K562 (cell line): ENCODE measurements around the gene LIPE. TPM values are rescaled to one million over a fixed set of nuclear protein-coding genes. Genes with fewer than 3 reads are reported as not detected.

Experiments used
- BHLHE40 ChIP-seq: IDR thresholded peaks from 2 replicates; pipeline ENCODE4 v1.6.1; 2011; ENCODE audit warnings: low read length, improper control_type of control experiment
- BMI1 ChIP-seq: fragments of 150-350 bp; IDR thresholded peaks from 2 replicates; pipeline ENCODE4 v1.6.1; 2014; ENCODE audit warnings: low read length
- JUND ChIP-seq, 2 experiments: IDR thresholded peaks; 2 replicates in 1 of 2; 3 replicates in 1 of 2; pipeline ENCODE4 v1.6.1; 2011; ENCODE audit warnings: borderline replicate concordance in 2 of 2, low read depth in 2 of 2, low read length in 2 of 2, improper control_type of control experiment in 1 of 2, missing biosample characterization in 1 of 2, missing genetic modification characterization in 1 of 2, missing genetic modification reagents in 1 of 2
- MBD2 ChIP-seq: sonication (generic); IDR thresholded peaks from 2 replicates; pipeline ENCODE4 v1.6.1; 2016; ENCODE audit warnings: low read depth, borderline replicate concordance
- POLR3A ChIP-seq: IDR thresholded peaks from 2 replicates; pipeline ENCODE4 v1.6.1; 2011; ENCODE audit warnings: borderline replicate concordance, mild to moderate bottlenecking, moderate library complexity; ENCODE audit not compliant: insufficient read length, insufficient read depth; ENCODE audit errors: extremely low read depth
- TCF7 ChIP-seq: sonication (generic); IDR thresholded peaks from 2 replicates; pipeline ENCODE4 v1.6.1; 2016; ENCODE audit warnings: antibody characterized with exemption, borderline replicate concordance
- polyA plus RNA-seq, 8 experiments: library from polyadenylated mRNA; depleted of rRNA in 4 of 8; stranded (reverse) in 5 of 8; unstranded in 3 of 8; fragments of >200 nt; fragmentation: Nextera tagmentation in 2 of 8; fragmentation: Illumina TruSeq in 1 of 8; extraction: Ambion mirVana in 2 of 8; extraction: Trizol in 1 of 8; gene quantifications; 2 replicates each; pipeline versions ENCODE4 v1.2.1 to v1.2.3, GENCODE V29; 2011 to 2014; ENCODE audit warnings: inconsistent platforms in 1 of 8, missing spikeins in 1 of 8
- total RNA-seq, 7 experiments: library from RNA; depleted of rRNA in 6 of 7; stranded (reverse); fragments of >200 nt in 6 of 7; fragmentation: Illumina TruSeq in 2 of 7; extraction: Trizol in 2 of 7; gene quantifications; 2 replicates each; pipeline versions ENCODE4 v1.2.1 to v1.2.3, GENCODE V29; 2011 to 2021; ENCODE audit warnings: low replicate concordance in 1 of 7
- TF ChIP-seq, protein P1 (sequence below): fragments of 250-450 bp; sonication (Bioruptor Pico); IDR thresholded peaks from 2 replicates; pipeline ENCODE4 v1.5.0; 2022; ENCODE audit warnings: mild to moderate bottlenecking
- TF ChIP-seq, protein P2 (sequence below): fragments of 450-650 bp; formaldehyde crosslinking; IDR thresholded peaks from 2 replicates; pipeline ENCODE4 v1.4.0; 2022; ENCODE audit warnings: missing genetic modification characterization
- TF ChIP-seq, protein P3 (sequence below), 3 experiments: IDR thresholded peaks in 2 of 3; conservative IDR thresholded peaks in 1 of 3; 2 replicates each; pipeline ENCODE4 v1.5.1; 2011 to 2012; ENCODE audit warnings: low read length in 3 of 3, mild to moderate bottlenecking in 3 of 3, control low read depth in 2 of 3, improper control_type of control experiment in 1 of 3, inconsistent platforms in 1 of 3, low read depth in 1 of 3, mixed read lengths in 1 of 3, moderate library complexity in 1 of 3; ENCODE audit not compliant: insufficient read depth in 2 of 3
- TF ChIP-seq, protein P4 (sequence below): fragments of 250-450 bp; sonication (Bioruptor Pico); IDR thresholded peaks from 2 replicates; pipeline ENCODE4 v1.9.0; 2021; ENCODE audit warnings: mild to moderate bottlenecking, inconsistent platforms
- TF ChIP-seq, protein P5 (sequence below): sonication (generic); IDR thresholded peaks from 2 replicates; pipeline ENCODE4 v1.6.1; 2016

Gene LIPE
- total and polyA plus RNA-seq, 9 of the 15 experiments (the other 6 are each of a cell fraction or from before 2014, with no cell fraction given): 0.22 TPM; not detected in 8

DNA sequence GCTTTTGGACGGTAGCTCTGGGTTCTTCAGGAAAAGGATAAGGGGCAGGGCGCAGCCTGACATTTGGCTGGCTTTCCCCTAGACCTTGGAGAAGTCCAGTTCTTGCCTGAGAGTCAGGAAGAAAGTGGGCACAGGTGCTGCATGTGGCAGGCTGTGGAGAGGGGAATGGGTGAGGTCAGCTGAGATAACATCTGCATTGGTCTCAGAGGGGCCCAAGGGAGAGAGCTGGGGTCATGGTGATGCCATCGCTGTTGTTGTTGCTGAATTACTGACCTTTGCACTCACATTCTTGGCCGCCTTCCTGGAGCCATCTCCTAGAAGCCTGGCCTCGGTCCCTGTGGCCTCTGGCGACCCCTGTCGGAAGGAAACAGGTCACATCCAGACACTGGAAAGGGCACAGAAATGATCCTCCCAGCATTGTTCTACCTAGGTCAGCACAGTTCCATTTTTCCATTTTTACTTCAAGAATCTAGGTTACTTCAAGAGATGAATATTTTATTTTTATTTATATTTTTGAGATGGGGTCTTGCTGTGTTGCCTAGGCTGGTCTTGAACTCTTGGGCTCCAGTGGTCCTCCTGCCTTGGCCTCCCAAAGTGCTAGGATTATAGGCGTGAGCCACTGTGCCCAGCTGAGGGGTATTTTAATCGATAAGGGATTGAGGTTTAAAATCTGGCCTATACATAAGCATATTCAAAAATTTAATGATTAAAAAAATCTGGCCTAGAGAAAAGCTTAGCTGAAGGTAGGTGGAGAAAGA is 6.5 kb upstream of the LIPE start (continued):
- TF ChIP-seq, protein P1, sequence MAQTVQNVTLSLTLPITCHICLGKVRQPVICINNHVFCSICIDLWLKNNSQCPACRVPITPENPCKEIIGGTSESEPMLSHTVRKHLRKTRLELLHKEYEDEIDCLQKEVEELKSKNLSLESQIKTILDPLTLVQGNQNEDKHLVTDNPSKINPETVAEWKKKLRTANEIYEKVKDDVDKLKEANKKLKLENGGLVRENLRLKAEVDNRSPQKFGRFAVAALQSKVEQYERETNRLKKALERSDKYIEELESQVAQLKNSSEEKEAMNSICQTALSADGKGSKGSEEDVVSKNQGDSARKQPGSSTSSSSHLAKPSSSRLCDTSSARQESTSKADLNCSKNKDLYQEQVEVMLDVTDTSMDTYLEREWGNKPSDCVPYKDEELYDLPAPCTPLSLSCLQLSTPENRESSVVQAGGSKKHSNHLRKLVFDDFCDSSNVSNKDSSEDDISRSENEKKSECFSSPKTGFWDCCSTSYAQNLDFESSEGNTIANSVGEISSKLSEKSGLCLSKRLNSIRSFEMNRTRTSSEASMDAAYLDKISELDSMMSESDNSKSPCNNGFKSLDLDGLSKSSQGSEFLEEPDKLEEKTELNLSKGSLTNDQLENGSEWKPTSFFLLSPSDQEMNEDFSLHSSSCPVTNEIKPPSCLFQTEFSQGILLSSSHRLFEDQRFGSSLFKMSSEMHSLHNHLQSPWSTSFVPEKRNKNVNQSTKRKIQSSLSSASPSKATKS (CRISPR knock-in tag): no peak
- TF ChIP-seq, protein P2, sequence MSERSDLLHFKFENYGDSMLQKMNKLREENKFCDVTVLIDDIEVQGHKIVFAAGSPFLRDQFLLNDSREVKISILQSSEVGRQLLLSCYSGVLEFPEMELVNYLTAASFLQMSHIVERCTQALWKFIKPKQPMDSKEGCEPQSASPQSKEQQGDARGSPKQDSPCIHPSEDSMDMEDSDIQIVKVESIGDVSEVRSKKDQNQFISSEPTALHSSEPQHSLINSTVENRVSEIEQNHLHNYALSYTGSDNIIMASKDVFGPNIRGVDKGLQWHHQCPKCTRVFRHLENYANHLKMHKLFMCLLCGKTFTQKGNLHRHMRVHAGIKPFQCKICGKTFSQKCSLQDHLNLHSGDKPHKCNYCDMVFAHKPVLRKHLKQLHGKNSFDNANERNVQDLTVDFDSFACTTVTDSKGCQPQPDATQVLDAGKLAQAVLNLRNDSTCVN (CRISPR knock-in tag): no peak
- TF ChIP-seq TCF7 (no peak), BMI1 (no peak), POLR3A (no peak), BHLHE40 (peak; percentile 19; the same call in 1 of the 2 replicates), JUND (IDR thresholded peaks at IDR 0.05; ENCODE audit: borderline replicate concordance, low read depth, low read length) (peak; percentile 57; the same call in 1 of the 2 replicates), JUND (tag; IDR thresholded peaks at IDR 0.05; ENCODE audit: borderline replicate concordance, low read depth, low read length) (peak; percentile 40; the same call in 1 of the 3 replicates), MBD2 (no peak)
- TF ChIP-seq, protein P3, sequence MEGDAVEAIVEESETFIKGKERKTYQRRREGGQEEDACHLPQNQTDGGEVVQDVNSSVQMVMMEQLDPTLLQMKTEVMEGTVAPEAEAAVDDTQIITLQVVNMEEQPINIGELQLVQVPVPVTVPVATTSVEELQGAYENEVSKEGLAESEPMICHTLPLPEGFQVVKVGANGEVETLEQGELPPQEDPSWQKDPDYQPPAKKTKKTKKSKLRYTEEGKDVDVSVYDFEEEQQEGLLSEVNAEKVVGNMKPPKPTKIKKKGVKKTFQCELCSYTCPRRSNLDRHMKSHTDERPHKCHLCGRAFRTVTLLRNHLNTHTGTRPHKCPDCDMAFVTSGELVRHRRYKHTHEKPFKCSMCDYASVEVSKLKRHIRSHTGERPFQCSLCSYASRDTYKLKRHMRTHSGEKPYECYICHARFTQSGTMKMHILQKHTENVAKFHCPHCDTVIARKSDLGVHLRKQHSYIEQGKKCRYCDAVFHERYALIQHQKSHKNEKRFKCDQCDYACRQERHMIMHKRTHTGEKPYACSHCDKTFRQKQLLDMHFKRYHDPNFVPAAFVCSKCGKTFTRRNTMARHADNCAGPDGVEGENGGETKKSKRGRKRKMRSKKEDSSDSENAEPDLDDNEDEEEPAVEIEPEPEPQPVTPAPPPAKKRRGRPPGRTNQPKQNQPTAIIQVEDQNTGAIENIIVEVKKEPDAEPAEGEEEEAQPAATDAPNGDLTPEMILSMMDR (IDR thresholded peaks at IDR 0.05 in 2 of 3, conservative IDR thresholded peaks at IDR 0.05 in 1 of 3; ENCODE audit: insufficient read depth in 2 of 3, low read depth in 1 of 3, low read length in 3 of 3): peak; percentile 94 to 98 (median 95)
- TF ChIP-seq, protein P4, sequence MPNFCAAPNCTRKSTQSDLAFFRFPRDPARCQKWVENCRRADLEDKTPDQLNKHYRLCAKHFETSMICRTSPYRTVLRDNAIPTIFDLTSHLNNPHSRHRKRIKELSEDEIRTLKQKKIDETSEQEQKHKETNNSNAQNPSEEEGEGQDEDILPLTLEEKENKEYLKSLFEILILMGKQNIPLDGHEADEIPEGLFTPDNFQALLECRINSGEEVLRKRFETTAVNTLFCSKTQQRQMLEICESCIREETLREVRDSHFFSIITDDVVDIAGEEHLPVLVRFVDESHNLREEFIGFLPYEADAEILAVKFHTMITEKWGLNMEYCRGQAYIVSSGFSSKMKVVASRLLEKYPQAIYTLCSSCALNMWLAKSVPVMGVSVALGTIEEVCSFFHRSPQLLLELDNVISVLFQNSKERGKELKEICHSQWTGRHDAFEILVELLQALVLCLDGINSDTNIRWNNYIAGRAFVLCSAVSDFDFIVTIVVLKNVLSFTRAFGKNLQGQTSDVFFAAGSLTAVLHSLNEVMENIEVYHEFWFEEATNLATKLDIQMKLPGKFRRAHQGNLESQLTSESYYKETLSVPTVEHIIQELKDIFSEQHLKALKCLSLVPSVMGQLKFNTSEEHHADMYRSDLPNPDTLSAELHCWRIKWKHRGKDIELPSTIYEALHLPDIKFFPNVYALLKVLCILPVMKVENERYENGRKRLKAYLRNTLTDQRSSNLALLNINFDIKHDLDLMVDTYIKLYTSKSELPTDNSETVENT (CRISPR knock-in tag): no peak
- TF ChIP-seq, protein P5, sequence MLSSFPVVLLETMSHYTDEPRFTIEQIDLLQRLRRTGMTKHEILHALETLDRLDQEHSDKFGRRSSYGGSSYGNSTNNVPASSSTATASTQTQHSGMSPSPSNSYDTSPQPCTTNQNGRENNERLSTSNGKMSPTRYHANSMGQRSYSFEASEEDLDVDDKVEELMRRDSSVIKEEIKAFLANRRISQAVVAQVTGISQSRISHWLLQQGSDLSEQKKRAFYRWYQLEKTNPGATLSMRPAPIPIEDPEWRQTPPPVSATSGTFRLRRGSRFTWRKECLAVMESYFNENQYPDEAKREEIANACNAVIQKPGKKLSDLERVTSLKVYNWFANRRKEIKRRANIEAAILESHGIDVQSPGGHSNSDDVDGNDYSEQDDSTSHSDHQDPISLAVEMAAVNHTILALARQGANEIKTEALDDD: no peak
